Measurements from ENCODE around the gene PARP4.
"Not testable (repeated sequence)": the region's sequence is repeated elsewhere in the genome, so short reads cannot be mapped to it uniquely, and the experiment has no call there.

The PARP4 gene

DNA sequence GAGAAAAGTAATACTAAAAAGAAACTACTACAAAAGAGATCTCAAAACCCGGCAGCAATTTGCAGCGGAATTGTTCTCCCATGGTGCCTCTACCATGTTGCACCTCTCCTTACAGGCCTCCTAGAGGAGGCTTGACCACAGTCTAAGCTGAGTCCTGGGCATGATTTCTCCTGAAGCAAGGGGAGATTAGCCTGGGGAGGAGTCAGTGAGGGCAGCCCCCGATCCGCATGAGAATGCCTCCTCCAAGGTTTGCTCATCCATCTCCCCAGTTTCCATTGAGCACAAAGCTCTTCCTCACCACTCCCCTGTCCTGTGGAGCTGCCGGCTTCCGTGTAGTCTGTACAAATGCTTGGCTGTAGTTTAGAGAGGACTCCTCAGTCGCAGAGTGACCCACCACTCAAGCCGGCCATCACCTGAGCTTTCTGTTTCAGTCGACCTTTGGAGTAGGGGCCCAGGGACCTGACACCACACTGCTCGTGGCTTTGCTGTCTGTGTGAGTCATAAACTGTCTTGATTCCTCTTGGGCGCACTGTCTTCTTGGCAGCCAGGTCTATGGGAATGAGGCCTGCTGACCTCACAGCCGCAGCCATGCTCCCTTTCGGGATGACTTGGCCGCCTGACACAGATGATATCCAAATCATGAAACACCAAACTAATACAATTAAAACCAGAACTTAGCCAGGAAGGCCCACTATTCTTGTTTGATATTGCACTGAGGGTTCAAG is 130.9 kb downstream of the PARP4 start:
- Histone ChIP-seq H3F3A (ENCODE audit: insufficient read depth, low read length) (no peaks in the 10 kb centered on the region), H3K4me2 (ENCODE audit: low read length) (no peak overlapping the region), H3K36me3 (ENCODE audit: insufficient read depth, low read length) (no peaks in the 10 kb centered on the region), H3K9me3 (ENCODE audit: low read length) (no peaks in the 10 kb centered on the region), H4K20me1 (ENCODE audit: insufficient read depth, low read length) (no peaks in the 10 kb centered on the region), H3K27ac (ENCODE audit: low read depth, low read length, poor library complexity, severe bottlenecking) (no peak overlapping the region), H2AFZ (ENCODE audit: low read length) (no peak overlapping the region), H3K9me2 (ENCODE audit: low read depth, low read length) (no peaks in the 10 kb centered on the region), H3K4me3 (ENCODE audit: low read depth, low read length, poor library complexity, severe bottlenecking) (no peak overlapping the region), H3K79me2 (ENCODE audit: insufficient read depth, low read length) (no peaks in the 10 kb centered on the region), H3K4me1 (ENCODE audit: insufficient read depth, low read length, severe bottlenecking) (no peaks in the 10 kb centered on the region), H3K27me3 (ENCODE audit: insufficient read depth, low read length) (0 out of 2 replicates have a peak, but pooled peaks cover 3% of the 10 kb centered on the region), H3K9ac (ENCODE audit: low read length) (no peak overlapping the region)
- no peak for TF ChIP-seq EZH2 (IDR thresholded peaks at IDR 0.05; ENCODE audit: borderline replicate concordance, low read length)
- TF ChIP-seq, protein P1, sequence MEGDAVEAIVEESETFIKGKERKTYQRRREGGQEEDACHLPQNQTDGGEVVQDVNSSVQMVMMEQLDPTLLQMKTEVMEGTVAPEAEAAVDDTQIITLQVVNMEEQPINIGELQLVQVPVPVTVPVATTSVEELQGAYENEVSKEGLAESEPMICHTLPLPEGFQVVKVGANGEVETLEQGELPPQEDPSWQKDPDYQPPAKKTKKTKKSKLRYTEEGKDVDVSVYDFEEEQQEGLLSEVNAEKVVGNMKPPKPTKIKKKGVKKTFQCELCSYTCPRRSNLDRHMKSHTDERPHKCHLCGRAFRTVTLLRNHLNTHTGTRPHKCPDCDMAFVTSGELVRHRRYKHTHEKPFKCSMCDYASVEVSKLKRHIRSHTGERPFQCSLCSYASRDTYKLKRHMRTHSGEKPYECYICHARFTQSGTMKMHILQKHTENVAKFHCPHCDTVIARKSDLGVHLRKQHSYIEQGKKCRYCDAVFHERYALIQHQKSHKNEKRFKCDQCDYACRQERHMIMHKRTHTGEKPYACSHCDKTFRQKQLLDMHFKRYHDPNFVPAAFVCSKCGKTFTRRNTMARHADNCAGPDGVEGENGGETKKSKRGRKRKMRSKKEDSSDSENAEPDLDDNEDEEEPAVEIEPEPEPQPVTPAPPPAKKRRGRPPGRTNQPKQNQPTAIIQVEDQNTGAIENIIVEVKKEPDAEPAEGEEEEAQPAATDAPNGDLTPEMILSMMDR (IDR thresholded peaks at IDR 0.05; ENCODE audit: low read length) = no peak

DNA sequence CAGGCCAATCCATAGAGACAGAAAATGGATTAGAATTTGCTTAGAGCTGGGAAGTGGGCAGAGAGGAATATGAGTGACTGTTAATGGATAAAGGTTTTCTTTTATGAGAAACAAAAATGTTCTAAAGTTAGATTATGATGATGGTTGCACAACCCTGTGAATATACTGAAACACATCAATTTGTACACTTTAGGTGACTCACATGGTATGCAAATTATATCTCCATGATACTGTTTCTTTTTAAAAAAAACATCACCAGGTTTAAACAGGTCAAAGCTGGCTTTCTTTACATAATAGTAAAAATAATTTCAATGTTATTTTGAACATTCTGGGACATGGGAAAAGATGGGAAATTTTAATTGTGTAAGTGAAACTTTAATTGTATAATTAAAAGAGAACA is 131.7 kb downstream of the PARP4 start:
- not testable (repeated sequence) for H3K27ac ChIP-seq (ENCODE audit: low read depth, low read length, poor library complexity, severe bottlenecking); H3K36me3 ChIP-seq (ENCODE audit: insufficient read depth, low read length); H3K79me2 ChIP-seq (ENCODE audit: insufficient read depth, low read length); H3K9me3 ChIP-seq (ENCODE audit: low read length); H3K4me2 ChIP-seq (ENCODE audit: low read length); H3K9ac ChIP-seq (ENCODE audit: low read length); H3F3A ChIP-seq (ENCODE audit: insufficient read depth, low read length); H3K9me2 ChIP-seq (ENCODE audit: low read depth, low read length); H4K20me1 ChIP-seq (ENCODE audit: insufficient read depth, low read length); H3K27me3 ChIP-seq (ENCODE audit: insufficient read depth, low read length); H2AFZ ChIP-seq (ENCODE audit: low read length); H3K4me3 ChIP-seq (ENCODE audit: low read depth, low read length, poor library complexity, severe bottlenecking); H3K4me1 ChIP-seq (ENCODE audit: insufficient read depth, low read length, severe bottlenecking)

DNA sequence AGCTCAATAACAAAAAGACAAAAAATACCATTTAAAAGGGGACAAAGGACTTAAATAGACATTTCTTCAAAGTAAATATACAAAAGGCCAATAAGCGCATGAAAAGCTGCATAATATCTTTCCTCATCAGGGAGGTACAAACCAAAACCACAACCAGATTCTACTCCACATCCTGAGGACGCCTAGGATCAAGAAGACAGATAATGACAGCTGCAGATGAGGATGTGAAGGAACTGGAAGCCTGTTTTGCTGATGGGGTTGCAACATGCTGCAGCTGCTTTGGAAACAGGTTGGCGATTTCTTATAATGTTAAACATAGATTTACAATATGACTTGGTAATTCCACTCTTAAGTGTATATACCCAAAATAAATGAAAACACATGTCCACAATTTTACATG is 132.4 kb downstream of the PARP4 start:
- H4K20me1 ChIP-seq (ENCODE audit: insufficient read depth, low read length); H3K4me3 ChIP-seq (ENCODE audit: low read depth, low read length, poor library complexity, severe bottlenecking); H3K9me2 ChIP-seq (ENCODE audit: low read depth, low read length); H3K79me2 ChIP-seq (ENCODE audit: insufficient read depth, low read length); H3K27ac ChIP-seq (ENCODE audit: low read depth, low read length, poor library complexity, severe bottlenecking); H3K36me3 ChIP-seq (ENCODE audit: insufficient read depth, low read length); H2AFZ ChIP-seq (ENCODE audit: low read length); H3K4me2 ChIP-seq (ENCODE audit: low read length); H3K9me3 ChIP-seq (ENCODE audit: low read length); H3K9ac ChIP-seq (ENCODE audit: low read length); H3K27me3 ChIP-seq (ENCODE audit: insufficient read depth, low read length); H3K4me1 ChIP-seq (ENCODE audit: insufficient read depth, low read length, severe bottlenecking); H3F3A ChIP-seq (ENCODE audit: insufficient read depth, low read length): not testable (repeated sequence)

DNA sequence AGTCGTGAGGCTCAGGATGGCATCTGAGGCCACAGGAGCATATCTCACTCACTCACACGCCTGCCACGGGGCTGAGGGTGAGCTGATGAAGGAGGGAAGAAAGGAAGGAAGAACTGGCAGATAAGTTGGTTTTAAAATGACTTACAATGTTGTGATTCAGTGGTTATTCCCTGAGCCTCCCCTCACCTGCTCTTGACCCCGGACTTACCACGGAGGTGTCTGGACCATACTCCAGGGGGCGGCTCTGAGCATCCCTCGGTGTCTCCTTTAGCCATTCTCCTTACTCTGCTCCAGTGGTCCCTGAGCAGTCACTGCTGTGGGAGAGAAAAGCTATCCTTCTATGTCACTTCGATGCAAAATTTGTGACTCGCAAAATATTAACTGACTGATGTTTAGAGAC is 141.3 kb downstream of the PARP4 start:
- H3K36me3 ChIP-seq (ENCODE audit: insufficient read depth, low read length); H3K9me2 ChIP-seq (ENCODE audit: low read depth, low read length): not testable (repeated sequence)

More for the DNA sequence above, 141.3 kb downstream of the PARP4 start:
- not testable (repeated sequence) for H4K20me1 ChIP-seq (ENCODE audit: insufficient read depth, low read length); H2AFZ ChIP-seq (ENCODE audit: low read length); H3K27ac ChIP-seq (ENCODE audit: low read depth, low read length, poor library complexity, severe bottlenecking); H3K9ac ChIP-seq (ENCODE audit: low read length); H3K4me1 ChIP-seq (ENCODE audit: insufficient read depth, low read length, severe bottlenecking); H3K4me2 ChIP-seq (ENCODE audit: low read length); H3K4me3 ChIP-seq (ENCODE audit: low read depth, low read length, poor library complexity, severe bottlenecking); H3K79me2 ChIP-seq (ENCODE audit: insufficient read depth, low read length); H3K9me3 ChIP-seq (ENCODE audit: low read length); H3K27me3 ChIP-seq (ENCODE audit: insufficient read depth, low read length); H3F3A ChIP-seq (ENCODE audit: insufficient read depth, low read length)

Measured in OCI-LY1 (cell line).